IMR-90 (cell line): ENCODE results near the gene CABP2. TPM values are rescaled to one million over a fixed set of nuclear protein-coding genes. Genes with fewer than 3 reads are reported as not detected.

Source experiments
- ATAC-seq: fragments of 200-7000 bp; cut with Tn5 transposase; 2 replicates; pipeline ENCODE4 v1.9.1; 2020; ENCODE audit warnings: low read depth, mild to moderate bottlenecking, moderate library complexity
- BruUV-seq: library from RNA; stranded (reverse); fragments of 400-500 nt; replicated peaks from 2 replicates; lab custom pipeline; 2021; lab: Mats Ljungman, UMichigan
- CTCF ChIA-PET: fragments of 300-600 bp; formaldehyde crosslinking; extraction: SDS; loops from one replicate; lab custom pipeline; 2021; ENCODE audit warnings: antibody characterized with exemption; lab: Yijun Ruan, JAX
- POLR2A ChIA-PET: fragments of 300-600 bp; sonication (Branson Sonifier 250); formaldehyde crosslinking; loops from one replicate; lab custom pipeline; 2022; ENCODE audit warnings: antibody characterized with exemption; ENCODE audit not compliant: unreplicated experiment; lab: Charles Lee
- DNase-seq: peaks from one replicate; pipeline ENCODE4 v3.0.0; 2013
- H2AFZ ChIP-seq: replicated peaks from 2 replicates; pipeline ENCODE3; 2013; ENCODE audit warnings: low read length, mild to moderate bottlenecking; ENCODE audit not compliant: poor library complexity
- H2AK5ac ChIP-seq: 2 replicates; pipeline ENCODE4 v1.6.1; 2013; ENCODE audit warnings: low read depth, low read length, inconsistent platforms
- H2AK9ac ChIP-seq: replicated peaks from 2 replicates; pipeline ENCODE3; 2013; ENCODE audit warnings: mild to moderate bottlenecking, low read depth, low read length, moderate library complexity; ENCODE audit not compliant: poor library complexity
- H2BK120ac ChIP-seq: 2 replicates; pipeline ENCODE4 v1.6.1; 2013; ENCODE audit warnings: low read depth, low read length, inconsistent platforms
- H2BK15ac ChIP-seq: 3 replicates; pipeline ENCODE4 v1.6.1; 2013; ENCODE audit warnings: low read depth, low read length, inconsistent platforms
- H2BK20ac ChIP-seq: 2 replicates; pipeline ENCODE4 v1.6.1; 2013; ENCODE audit warnings: low read depth, mild to moderate bottlenecking, inconsistent platforms, low read length, moderate library complexity
- H2BK5ac ChIP-seq: 2 replicates; pipeline ENCODE4 v1.6.1; 2013; ENCODE audit warnings: mild to moderate bottlenecking, low read depth, low read length, inconsistent platforms; ENCODE audit not compliant: poor library complexity, severe bottlenecking
- H3K14ac ChIP-seq: replicated peaks from 2 replicates; pipeline ENCODE4 v1.6.1; 2013; ENCODE audit warnings: low read depth, low read length, inconsistent platforms
- H3K18ac ChIP-seq: 2 replicates; pipeline ENCODE4 v1.6.1; 2013; ENCODE audit warnings: low read depth, low read length, control low read depth
- H3K23ac ChIP-seq: 2 replicates; pipeline ENCODE4 v1.6.1; 2013; ENCODE audit warnings: low read depth, low read length, inconsistent platforms
- H3K27ac ChIP-seq: 2 replicates; pipeline ENCODE4 v1.5.1; 2013; ENCODE audit warnings: mild to moderate bottlenecking, control low read depth, low read length; ENCODE audit not compliant: insufficient read depth
- H3K27me3 ChIP-seq: 2 replicates; pipeline ENCODE4 v1.6.1; 2013; ENCODE audit warnings: low read length; ENCODE audit not compliant: control insufficient read depth, insufficient read depth
- H3K36me3 ChIP-seq: 2 replicates; pipeline ENCODE4 v1.6.1; 2013; ENCODE audit warnings: low read length, mixed read lengths; ENCODE audit not compliant: control insufficient read depth, insufficient read depth
- H3K4ac ChIP-seq: 2 replicates; pipeline ENCODE4 v1.6.1; 2013; ENCODE audit warnings: low read depth, low read length, inconsistent platforms
- H3K4me1 ChIP-seq: 2 replicates; pipeline ENCODE4 v1.6.1; 2013; ENCODE audit warnings: low read length, mixed read lengths; ENCODE audit not compliant: control insufficient read depth, insufficient read depth
- H3K4me2 ChIP-seq: 2 replicates; pipeline ENCODE4 v1.6.1; 2013; ENCODE audit warnings: low read depth, mild to moderate bottlenecking, control low read depth, low read length, moderate library complexity
- H3K4me3 ChIP-seq: 2 replicates; pipeline ENCODE4 v1.5.1; 2013; ENCODE audit warnings: low read depth, mild to moderate bottlenecking, control low read depth, low read length, moderate library complexity; ENCODE audit not compliant: insufficient read depth
- H3K56ac ChIP-seq: 2 replicates; pipeline ENCODE4 v1.6.1; 2013; ENCODE audit warnings: low read length, inconsistent platforms; ENCODE audit not compliant: insufficient read depth; ENCODE audit errors: extremely low read depth
- H3K79me1 ChIP-seq, 2 experiments: 2 replicates each; pipeline ENCODE4 v1.6.1; 2013; ENCODE audit warnings: low read length in 2 of 2, inconsistent platforms in 1 of 2, low read depth in 1 of 2
- H3K9ac ChIP-seq: 2 replicates; pipeline ENCODE4 v1.6.1; 2013; ENCODE audit warnings: low read depth, low read length, control low read depth
- H3K9me1 ChIP-seq: 2 replicates; pipeline ENCODE4 v1.6.1; 2013; ENCODE audit warnings: low read length, inconsistent platforms; ENCODE audit not compliant: insufficient read depth
- H3K9me3 ChIP-seq: 2 replicates; pipeline ENCODE4 v1.6.1; 2013; ENCODE audit warnings: low read length; ENCODE audit not compliant: control insufficient read depth, insufficient read depth
- H4K20me1 ChIP-seq: 2 replicates; pipeline ENCODE4 v1.6.1; 2013; ENCODE audit warnings: low read length, inconsistent platforms; ENCODE audit not compliant: insufficient read depth
- H4K5ac ChIP-seq: 2 replicates; pipeline ENCODE4 v1.6.1; 2013; ENCODE audit warnings: mild to moderate bottlenecking, low read depth, low read length, control low read depth
- H4K8ac ChIP-seq, 2 experiments: 2 replicates each; pipeline ENCODE4 v1.6.1; 2013; ENCODE audit warnings: low read depth in 2 of 2, low read length in 2 of 2, control low read depth in 1 of 2, inconsistent platforms in 1 of 2
- H4K91ac ChIP-seq: 2 replicates; pipeline ENCODE4 v1.6.1; 2013; ENCODE audit warnings: low read depth, low read length, inconsistent platforms; ENCODE audit not compliant: insufficient read depth
- CEBPB ChIP-seq: IDR thresholded peaks from 2 replicates; pipeline ENCODE4 v1.6.1; 2012; ENCODE audit warnings: low read depth, low read length, improper control_type of control experiment
- FOS ChIP-seq: fragments of 150-350 bp; IDR thresholded peaks from 2 replicates; pipeline ENCODE4 v1.6.1; 2016; ENCODE audit warnings: low read depth, low read length
- MAZ ChIP-seq: IDR thresholded peaks from 2 replicates; pipeline ENCODE4 v1.6.1; 2012; ENCODE audit warnings: low read depth, mild to moderate bottlenecking, low read length, improper control_type of control experiment, moderate library complexity, borderline replicate concordance
- MXI1 ChIP-seq: IDR thresholded peaks from 2 replicates; pipeline ENCODE4 v1.6.1; 2012; ENCODE audit warnings: low read depth, mild to moderate bottlenecking, low read length, moderate library complexity, borderline replicate concordance
- RAD21 ChIP-seq: IDR thresholded peaks from 2 replicates; pipeline ENCODE4 v1.6.1; 2012; ENCODE audit warnings: low read length, improper control_type of control experiment
- RCOR1 ChIP-seq: IDR thresholded peaks from 2 replicates; pipeline ENCODE4 v1.6.1; 2012; ENCODE audit warnings: mild to moderate bottlenecking, low read length, improper control_type of control experiment; ENCODE audit not compliant: insufficient replicate concordance
- RFX5 ChIP-seq: IDR thresholded peaks from 2 replicates; pipeline ENCODE4 v1.8.0; 2012; ENCODE audit warnings: low read depth, mild to moderate bottlenecking, low read length, moderate library complexity
- USF2 ChIP-seq: fragments of 150-350 bp; IDR thresholded peaks from 2 replicates; pipeline ENCODE4 v1.6.1; 2017; ENCODE audit warnings: mild to moderate bottlenecking, antibody characterized with exemption, low read length, low read depth
- WGBS, 2 experiments: methylation state at CpG; one replicate each; pipeline versions ENCODE4 v1.1.5 to v1.1.7; 2013; ENCODE audit warnings: missing lambda C conversion rate in 2 of 2; ENCODE audit not compliant: insufficient read length in 1 of 2; ENCODE audit errors: extremely low coverage in 2 of 2; 5-methylcytosine and 5-hydroxymethylcytosine counted together
- dilution Hi-C: fragments of 300-500 bp; cut with HindIII; formaldehyde crosslinking; loops from one replicate; pipeline ENCODE4 v1.14.3; 2018; ENCODE audit warnings: low sequenced_read_pairs; ENCODE audit not compliant: unreplicated experiment
- in situ Hi-C: fragments of 300-500 bp; cut with MboI; formaldehyde crosslinking; loops from 3 replicates; pipeline ENCODE4 v1.14.3; 2019; ENCODE audit warnings: low sequenced_read_pairs, inconsistent platforms, mixed read lengths
- intact Hi-C: fragments of 100-400 bp; cut with micrococcal nuclease; formaldehyde crosslinking; loops from 2 replicates; pipeline ENCODE4 v1.10.0; 2022
- polyA plus RNA-seq, 3 experiments: library from polyadenylated mRNA; depleted of rRNA; stranded (reverse); fragments of >200 nt; gene quantifications; 2 replicates each; pipeline ENCODE4 v1.2.3, GENCODE V29; 2012; ENCODE audit warnings: low replicate concordance in 1 of 3
- total RNA-seq: library from RNA; depleted of rRNA; stranded (reverse); fragments of >200 nt; gene quantifications from 2 replicates; pipeline ENCODE4 v1.2.3, GENCODE V29; 2012

Gene CABP2
- total and polyA plus RNA-seq, 2 of the 4 experiments (the other 2 are of a cell fraction): not detected

- CTCF ChIA-PET: no interaction called here
- Histone ChIP-seq H4K91ac (no peak overlapping the region), H4K8ac (no peak overlapping the region), H3K27me3 (peaks cover 26% of the 10 kb centered on the region), H4K20me1 (no peaks in the 10 kb centered on the region), H2BK5ac (no peak overlapping the region), H2AFZ (no peak overlapping the region), H3K36me3 (no peaks in the 10 kb centered on the region), H3K9me1 (no peaks in the 10 kb centered on the region), H3K14ac (no peak overlapping the region), H3K27ac (no peak overlapping the region), H3K56ac (no peak overlapping the region), H3K4me3 (no peak overlapping the region), H2BK20ac (no peak overlapping the region), H3K4me1 (no peaks in the 10 kb centered on the region), H2BK120ac (no peak overlapping the region), H3K23ac (no peak overlapping the region), H3K79me1 (no peaks in the 10 kb centered on the region), H2BK15ac (no peak overlapping the region), H3K9ac (no peak overlapping the region), H3K4ac (no peak overlapping the region), H3K18ac (no peak overlapping the region), H4K5ac (no peak overlapping the region), H3K4me2 (no peak overlapping the region), H3K9me3 (no peaks in the 10 kb centered on the region), H2AK5ac (no peak overlapping the region), H2AK9ac (no peak overlapping the region)
- dilution Hi-C loops: no loop called here
- no peak for DNase-seq
- ATAC-seq: no peak
- no TSS peak for BruUV-seq
- no CpG with 5 or more reads among the region's 7 CpGs for whole genome bisulfite sequencing, 2 experiments
- POLR2A ChIA-PET: interaction anchor here (0.6 kb wide), 1 partner anchor 10 kb away, joined by 3 read pairs; no protein-coding TSS in a partner anchor
- intact Hi-C loops: no loop called here
- in situ Hi-C loops: no loop called here
- TF ChIP-seq RCOR1 (no peak), MAZ (no peak), CEBPB (no peak), RAD21 (no peak), USF2 (no peak), MXI1 (no peak), FOS (no peak), RFX5 (no peak)
These were observed 19.7 kb upstream of the CABP2 start for GRCh38 chr11:67542971-67543370.
